ENCODE measurements around the gene MIER2.
"Not testable (repeated sequence)": the region's sequence is repeated elsewhere in the genome, so short reads cannot be mapped to it uniquely, and the experiment has no call there.

The MIER2 gene

GRCh38 chr19:344625-345319, at the start of gene MIER2:
Gene MIER2 (minus strand): TSS chr19:344796. CDS start chr19:344782, 14 bp downstream.
- DNase-seq (ENCODE audit: low read depth in 2 of 2), result peak; percentile 77 to 82

GRCh38 chr19:393560-393959, 49.0 kb upstream of the MIER2 start:
- not testable (repeated sequence) for DNase-seq (ENCODE audit: low read depth in 2 of 2)

- DNase-seq (ENCODE audit: low read depth in 2 of 2), result no peak
These were observed 47.9 kb upstream of the MIER2 start for GRCh38 chr19:392375-392970.

GRCh38 chr19:391726-392374, 47.3 kb upstream of the MIER2 start:
- DNase-seq (ENCODE audit: low read depth in 2 of 2), result no peak

- DNase-seq (ENCODE audit: low read depth in 2 of 2), result no peak
These were observed 46.6 kb upstream of the MIER2 start for GRCh38 chr19:391207-391557.

- no peak for DNase-seq (ENCODE audit: low read depth in 2 of 2)
These were observed 46.0 kb upstream of the MIER2 start for GRCh38 chr19:390386-391206.

GRCh38 chr19:389935-390289, 45.3 kb upstream of the MIER2 start:
- DNase-seq (ENCODE audit: low read depth in 2 of 2), result no peak

- no peak for DNase-seq (ENCODE audit: low read depth in 2 of 2)
These were observed 44.8 kb upstream of the MIER2 start for GRCh38 chr19:389255-389934.

GRCh38 chr19:388691-389090, 44.1 kb upstream of the MIER2 start:
- no peak for DNase-seq (ENCODE audit: low read depth in 2 of 2)

- no peak for DNase-seq (ENCODE audit: low read depth in 2 of 2)
These were observed 43.2 kb upstream of the MIER2 start for GRCh38 chr19:387777-388176.

- DNase-seq (ENCODE audit: low read depth in 2 of 2), result not testable (repeated sequence)
These were observed 42.2 kb upstream of the MIER2 start for GRCh38 chr19:386632-387301.

GRCh38 chr19:386189-386588, 41.6 kb upstream of the MIER2 start:
- DNase-seq (ENCODE audit: low read depth in 2 of 2), result not testable (repeated sequence)

- DNase-seq (ENCODE audit: low read depth in 2 of 2), result no peak
These were observed 40.2 kb upstream of the MIER2 start for GRCh38 chr19:384799-385169.

GRCh38 chr19:383922-384798, 39.6 kb upstream of the MIER2 start:
- DNase-seq (ENCODE audit: low read depth in 2 of 2), result no peak

GRCh38 chr19:383040-383439, 38.4 kb upstream of the MIER2 start:
- no peak for DNase-seq (ENCODE audit: low read depth in 2 of 2)

GRCh38 chr19:382578-382977, 38.0 kb upstream of the MIER2 start:
- peak in 1 of 2 donors; percentile 32 for DNase-seq (ENCODE audit: low read depth in 2 of 2)

- DNase-seq (ENCODE audit: low read depth in 2 of 2), result not testable (repeated sequence)
These were observed 37.3 kb upstream of the MIER2 start for GRCh38 chr19:381901-382300.

GRCh38 chr19:380618-381219, 36.1 kb upstream of the MIER2 start:
- not testable (repeated sequence) for DNase-seq (ENCODE audit: low read depth in 2 of 2)

GRCh38 chr19:379796-380195, 35.2 kb upstream of the MIER2 start:
- DNase-seq (ENCODE audit: low read depth in 2 of 2), result no peak

GRCh38 chr19:378706-379105, 34.1 kb upstream of the MIER2 start:
- no peak for DNase-seq (ENCODE audit: low read depth in 2 of 2)

Data from activated CD8-positive, alpha-beta memory T cell treated with anti-CD3 and anti-CD28 coated beads for 4 hours (primary cell).